Measurements from ENCODE around the gene PAX3.

- TF ChIP-seq CTCF (IDR thresholded peaks at IDR 0.05; ENCODE audit: low read depth, low read length) (no peak), EZH2phosphoT487 (IDR thresholded peaks at IDR 0.05; ENCODE audit: low read depth) (no peak)
These were observed 10.1 kb downstream of the PAX3 start for GRCh38 chr2:222288590-222289277.

All from OCI-LY3 (cell line).